ENCODE data around the gene NCKAP5. TPM values are rescaled to one million over a fixed set of nuclear protein-coding genes. Genes with fewer than 3 reads are reported as not detected.
A peak's percentile ranks its signal among the peaks of the same experiment; 100 is the strongest.

NCKAP5 gene
- total and polyA plus RNA-seq, 2 of the 8 experiments (the other 6 are each of a cell fraction or from before 2014, with no cell fraction given), result 0.27 to 0.86 TPM

DNA sequence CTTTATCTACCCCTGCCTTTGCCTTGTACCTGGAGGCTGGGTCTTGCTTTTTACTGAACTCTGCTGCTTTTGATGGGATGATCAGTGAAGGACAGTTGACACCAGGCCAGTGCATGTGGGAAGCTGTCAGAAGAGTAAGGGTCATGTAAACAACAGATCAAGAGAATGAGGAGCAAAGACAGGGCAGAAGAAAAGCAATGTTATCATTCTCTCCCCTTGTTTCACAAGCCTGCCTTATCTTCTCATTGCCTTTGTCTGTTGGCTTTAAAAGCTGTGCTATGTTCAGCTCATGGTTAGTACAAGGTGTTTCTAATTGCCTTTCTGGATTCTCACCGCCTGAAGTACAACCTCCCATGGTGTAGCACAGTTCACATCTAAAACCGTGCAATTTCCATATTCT, 925.8 kb downstream of the NCKAP5 start:
- H3K18ac ChIP-seq (ENCODE audit: extremely low read depth, low read length), result no peak overlapping the region
- no peak overlapping the region for H4K91ac ChIP-seq (replicated peaks; ENCODE audit: insufficient read length, low read length)
- ChIA-PET POLR2A (ENCODE audit: partially characterized antibody) (no interaction called here), CTCF (ENCODE audit: partially characterized antibody) (interaction anchor here (0.7 to 1.0 kb wide), 3 partner anchors 8 to 238 kb away, joined by 3 read pairs; no protein-coding TSS in a partner anchor)
- H3K4me1 ChIP-seq (replicated peaks in 1 of 4; ENCODE audit: control insufficient read depth in 3 of 4, insufficient read depth in 4 of 4, low read length in 3 of 4), result peaks cover 2 to 9% (median 5%) of the 10 kb centered on the region in 4 experiments; a peak in 5 of 7 replicates
- H3K14ac ChIP-seq (ENCODE audit: insufficient read length), result no peak overlapping the region
- H4K8ac ChIP-seq (ENCODE audit: extremely low read depth, insufficient read depth, low read length), result no peak overlapping the region
- no peak overlapping the region for H3K27ac ChIP-seq (ENCODE audit: low read depth, low read length)
- FAIRE-seq, result no peak
- no peaks in the 10 kb centered on the region for H3K79me1 ChIP-seq (ENCODE audit: low read depth, low read length)
- no peak overlapping the region for H3K4ac ChIP-seq (replicated peaks; ENCODE audit: insufficient read length, low read depth, low read length)
- no peak overlapping the region for H2AFZ ChIP-seq (ENCODE audit: low read length)
- no peak overlapping the region for H2BK120ac ChIP-seq (replicated peaks; ENCODE audit: low read depth, low read length)
- H4K20me1 ChIP-seq (replicated peaks in 1 of 2; ENCODE audit: control insufficient read depth in 1 of 2, insufficient read depth in 2 of 2, low read length in 2 of 2), result no peaks in the 10 kb centered on the region
- WGBS, 2 experiments (ENCODE audit: extremely low coverage in 1 of 2, insufficient coverage in 1 of 2, insufficient read length in 1 of 2, insufficient replicate concordance in 2 of 2, low coverage in 1 of 2, low lambda C conversion rate in 2 of 2, missing lambda C conversion rate in 1 of 2), result 94% methylated on average over 2 of the region's 2 CpGs; no CpG with 5 or more reads in 1 of the 2 experiments
- H3K4me3 ChIP-seq (ENCODE audit: extremely low read depth in 1 of 4, insufficient read depth in 2 of 4, low read depth in 3 of 4, low read length in 4 of 4), result no peak overlapping the region
- no peak overlapping the region for H2BK15ac ChIP-seq (ENCODE audit: low read length)
- H4K5ac ChIP-seq (ENCODE audit: insufficient read length, low read depth, low read length), result no peak overlapping the region
- H3K56ac ChIP-seq (replicated peaks; ENCODE audit: insufficient read length, low read depth, low read length), result no peak overlapping the region
- no peaks in the 10 kb centered on the region; a peak in 1 of 7 replicates for H3K27me3 ChIP-seq (replicated peaks in 1 of 4; ENCODE audit: control insufficient read depth in 3 of 4, extremely low read depth in 1 of 4, insufficient read depth in 3 of 4, low read length in 3 of 4)
- H2BK12ac ChIP-seq (ENCODE audit: low read depth, low read length), result no peak overlapping the region
- peak overlapping the region in 1 of 4 experiments; percentile 8; a peak in 2 of 7 replicates for H3K9ac ChIP-seq (replicated peaks in 1 of 4; ENCODE audit: extremely low read depth in 1 of 4, low read depth in 3 of 4, low read length in 3 of 4)
- no peaks in the 10 kb centered on the region for H3K36me3 ChIP-seq (ENCODE audit: control insufficient read depth in 2 of 4, insufficient read depth in 4 of 4, low read length in 3 of 4)
- no peak overlapping the region for H3K23ac ChIP-seq (ENCODE audit: insufficient read length)
- H3K9me3 ChIP-seq (ENCODE audit: insufficient read depth in 2 of 2, low read depth in 1 of 2, low read length in 1 of 2), result no peaks in the 10 kb centered on the region
- no peak overlapping the region for H3K4me2 ChIP-seq (ENCODE audit: insufficient read depth in 1 of 2, low read depth in 2 of 2, low read length in 2 of 2)
- H2BK5ac ChIP-seq (ENCODE audit: low read depth, low read length), result no peak overlapping the region
- TF ChIP-seq RNF2 (IDR thresholded peaks at IDR 0.05; ENCODE audit: borderline replicate concordance, low read depth, low read length, missing control alignments, poor library complexity, severe bottlenecking) (no peak), ZNF274 (IDR thresholded peaks at IDR 0.05; ENCODE audit: borderline replicate concordance, extremely low read depth, low read length) (no peak), TAF7 (optimal IDR thresholded peaks at IDR 0.05; ENCODE audit: borderline replicate concordance, low read depth, low read length) (no peak), SIX5 (IDR thresholded peaks at IDR 0.05; ENCODE audit: low read depth, low read length) (no peak), ASH2L (IDR thresholded peaks at IDR 0.05; ENCODE audit: low read length) (no peak), POLR2AphosphoS5 (IDR thresholded peaks at IDR 0.05; ENCODE audit: low read depth, low read length) (no peak), SUZ12 (IDR thresholded peaks at IDR 0.05; ENCODE audit: low read length) (no peak), GABPA (IDR thresholded peaks at IDR 0.05; ENCODE audit: borderline replicate concordance, insufficient read depth, low read length) (no peak), SIN3A (conservative IDR thresholded peaks at IDR 0.05 in 1 of 2, IDR thresholded peaks at IDR 0.05 in 1 of 2; ENCODE audit: low read depth in 1 of 2, low read length in 2 of 2) (no peak), SIRT6 (IDR thresholded peaks at IDR 0.05; ENCODE audit: low read length) (no peak), RFX5 (IDR thresholded peaks at IDR 0.05; ENCODE audit: borderline replicate concordance, low read depth, low read length) (no peak), CHD2 (IDR thresholded peaks at IDR 0.05; ENCODE audit: low read length) (no peak)
- TF ChIP-seq, protein P1, sequence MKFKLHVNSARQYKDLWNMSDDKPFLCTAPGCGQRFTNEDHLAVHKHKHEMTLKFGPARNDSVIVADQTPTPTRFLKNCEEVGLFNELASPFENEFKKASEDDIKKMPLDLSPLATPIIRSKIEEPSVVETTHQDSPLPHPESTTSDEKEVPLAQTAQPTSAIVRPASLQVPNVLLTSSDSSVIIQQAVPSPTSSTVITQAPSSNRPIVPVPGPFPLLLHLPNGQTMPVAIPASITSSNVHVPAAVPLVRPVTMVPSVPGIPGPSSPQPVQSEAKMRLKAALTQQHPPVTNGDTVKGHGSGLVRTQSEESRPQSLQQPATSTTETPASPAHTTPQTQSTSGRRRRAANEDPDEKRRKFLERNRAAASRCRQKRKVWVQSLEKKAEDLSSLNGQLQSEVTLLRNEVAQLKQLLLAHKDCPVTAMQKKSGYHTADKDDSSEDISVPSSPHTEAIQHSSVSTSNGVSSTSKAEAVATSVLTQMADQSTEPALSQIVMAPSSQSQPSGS (IDR thresholded peaks at IDR 0.05; ENCODE audit: low read length), result no peak
- H3K79me2 ChIP-seq (ENCODE audit: control insufficient read depth in 1 of 2, insufficient read depth in 2 of 2, low read length in 2 of 2), result no peaks in the 10 kb centered on the region
- H2AK5ac ChIP-seq (ENCODE audit: low read depth, low read length), result no peak overlapping the region
- no peak for DNase-seq (ENCODE audit: low read depth in 1 of 2, low spot score in 2 of 2)
- H3K23me2 ChIP-seq (ENCODE audit: low read depth, low read length), result no peaks in the 10 kb centered on the region
- no peak overlapping the region for H2BK20ac ChIP-seq (ENCODE audit: low read length)
